ENCODE results near the gene ATP2A3. TPM values are rescaled to one million over a fixed set of nuclear protein-coding genes. Genes with fewer than 3 reads are reported as not detected.

Gene ATP2A3
- total and polyA plus RNA-seq, 2 donors (not counting 3 experiments of a cell fraction or from before 2014, with no cell fraction given), result 0.37 to 0.55 TPM

DNA sequence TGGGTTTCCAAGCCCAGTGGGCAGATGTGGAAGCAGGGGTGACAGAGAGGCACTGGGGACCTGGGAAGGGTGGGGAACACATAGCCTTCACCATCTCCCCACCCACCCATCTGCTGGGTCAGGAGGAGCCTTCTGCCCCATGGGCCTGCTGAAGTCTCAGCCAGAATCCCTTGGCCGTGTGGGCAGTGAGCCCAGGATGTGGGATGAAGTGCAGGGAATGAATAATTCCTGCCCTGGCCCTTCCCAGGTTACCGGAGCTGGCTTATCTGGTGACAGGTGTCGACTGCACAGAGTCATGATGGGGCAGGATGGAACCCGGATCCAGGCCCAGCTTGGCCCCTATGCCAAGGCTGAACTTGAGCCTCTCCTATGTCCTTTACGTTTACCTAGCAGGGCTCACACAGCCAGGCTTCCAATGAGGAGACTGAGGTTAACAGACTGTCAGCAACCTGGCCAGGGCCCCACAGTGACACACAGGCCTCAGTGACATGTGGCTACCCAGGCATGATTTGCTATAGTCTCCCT is 17.5 kb downstream of the ATP2A3 start:
- Histone ChIP-seq H3K4me2 (ENCODE audit: insufficient read depth, low read length) (no peak overlapping the region), H4K20me1 (replicated peaks; ENCODE audit: control insufficient read depth, extremely low read depth, insufficient read depth, low read length) (no peaks in the 10 kb centered on the region), H3K9me3 (replicated peaks; ENCODE audit: control insufficient read depth, insufficient read depth, low read length) (no peaks in the 10 kb centered on the region), H3K9ac (replicated peaks; ENCODE audit: extremely low read depth, insufficient read depth, low read length) (no peak overlapping the region), H3K4me3 (replicated peaks in 1 of 3; ENCODE audit: insufficient read depth in 1 of 3, low read depth in 1 of 3, low read length in 3 of 3) (no peak overlapping the region), H3K27ac (ENCODE audit: insufficient read depth, low read depth, low read length) (no peak overlapping the region), H3K27me3 (ENCODE audit: control insufficient read depth in 2 of 2, insufficient read depth in 2 of 2, low read length in 2 of 2) (no peaks in the 10 kb centered on the region), H2AFZ (ENCODE audit: low read depth, low read length) (no peak overlapping the region), H3K4me1 (ENCODE audit: control insufficient read depth, extremely low read depth, insufficient read depth, low read length) (peaks cover 3% of the 10 kb centered on the region), H3K79me2 (ENCODE audit: control insufficient read depth, insufficient read depth, low read length) (no peaks in the 10 kb centered on the region), H3K36me3 (ENCODE audit: control insufficient read depth in 2 of 2, extremely low read depth in 1 of 2, insufficient read depth in 2 of 2, low read length in 2 of 2) (no peaks in the 10 kb centered on the region), H3K9me1 (replicated peaks; ENCODE audit: control insufficient read depth, extremely low read depth, insufficient read depth, low read length) (no peaks in the 10 kb centered on the region)
- ChIA-PET CTCF (interaction anchor here (1.2 kb wide), 1 partner anchor 11 kb away, joined by 3 read pairs; no protein-coding TSS in a partner anchor), POLR2A (interaction anchor here (0.7 kb wide), 1 partner anchor 303 kb away, joined by 3 read pairs; no protein-coding TSS in a partner anchor)
- BruUV-seq (replicated peaks), result no TSS peak
- dilution Hi-C loops (cut with MboI; ENCODE audit: extremely low pct_ligation_motif_present, low sequenced_read_pairs), result no loop called here
- TF ChIP-seq MYC (IDR thresholded peaks at IDR 0.05; ENCODE audit: low read depth, low read length) (no peak), POLR2A (IDR thresholded peaks at IDR 0.05; ENCODE audit: low read depth, low read length) (no peak), CTCF (IDR thresholded peaks at IDR 0.05; ENCODE audit: extremely low read depth in 1 of 2, insufficient read depth in 1 of 2, low read depth in 1 of 2, low read length in 2 of 2) (no peak), FOS (IDR thresholded peaks at IDR 0.05; ENCODE audit: borderline replicate concordance, insufficient read depth, low read length) (no peak), JUN (IDR thresholded peaks at IDR 0.05; ENCODE audit: borderline replicate concordance, insufficient read depth, insufficient read length, low read depth) (no peak)
- TF ChIP-seq, protein P1, sequence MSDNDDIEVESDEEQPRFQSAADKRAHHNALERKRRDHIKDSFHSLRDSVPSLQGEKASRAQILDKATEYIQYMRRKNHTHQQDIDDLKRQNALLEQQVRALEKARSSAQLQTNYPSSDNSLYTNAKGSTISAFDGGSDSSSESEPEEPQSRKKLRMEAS (IDR thresholded peaks at IDR 0.05; ENCODE audit: insufficient read depth, insufficient read length), result no peak
- FAIRE-seq, result no peak
- intact Hi-C loops (cut with micrococcal nuclease), result no loop called here
- no peak for DNase-seq (ENCODE audit: low read depth, low spot score)
